ENCODE results near the gene FOXL2NB. TPM values are rescaled to one million over a fixed set of nuclear protein-coding genes. Genes with fewer than 3 reads are reported as not detected.
A peak's percentile ranks its signal among the peaks of the same experiment; 100 is the strongest.

FOXL2NB gene
- total RNA-seq, 4 donors from 2014 or later: not detected

DNA sequence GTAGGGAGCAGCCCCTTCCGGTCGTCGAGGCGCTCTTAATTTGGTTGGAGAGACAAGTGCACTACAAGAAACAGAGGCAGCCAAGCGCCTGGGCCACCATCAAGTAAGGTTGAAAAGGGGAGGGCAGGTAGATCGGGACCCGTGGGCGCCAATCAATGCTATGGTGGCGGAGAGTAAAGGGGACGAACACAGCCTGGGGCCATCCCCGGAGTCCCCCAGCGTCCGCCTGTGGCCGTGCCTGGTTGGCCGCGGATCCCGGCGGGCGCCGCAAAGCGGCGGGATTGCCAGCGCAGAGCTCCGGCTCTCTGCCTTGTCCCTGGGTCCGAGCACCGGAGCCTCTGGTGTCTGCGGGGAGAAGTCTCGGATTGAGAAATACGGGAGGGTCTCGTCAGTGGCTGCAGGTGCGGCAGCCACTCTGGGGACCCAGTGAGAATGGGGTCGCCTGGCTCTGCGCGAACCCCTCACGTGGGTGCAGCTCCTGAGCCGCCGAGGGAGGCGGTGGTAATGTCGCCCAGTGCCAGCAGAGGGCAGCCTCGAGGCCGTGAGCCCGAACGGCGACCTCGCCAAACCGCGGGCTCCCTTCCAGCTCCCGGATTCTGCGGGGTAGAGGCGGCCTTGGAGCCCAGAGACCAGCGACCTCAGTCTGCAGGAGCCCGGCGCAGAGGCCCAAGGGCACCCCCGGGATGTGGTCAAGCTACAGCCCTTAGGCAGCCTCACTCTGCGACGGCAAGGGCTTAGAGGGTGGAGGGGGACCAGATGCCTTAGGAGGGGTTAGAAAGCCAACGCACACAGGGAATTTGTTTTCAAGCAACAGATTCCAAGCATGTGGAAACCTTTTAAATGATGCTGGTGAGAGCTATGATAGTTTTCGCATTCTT lies 10.9 kb upstream of the FOXL2NB start:
- peak overlapping the region; percentile 19 to 54 (median 30) for H3K4me3 ChIP-seq
- peaks cover 75% of the 10 kb centered on the region for H3K27me3 ChIP-seq
- intact Hi-C loops (cut with DNase I; ENCODE audit: low total_unique reads): no loop called here
- H3K4me1 ChIP-seq: peaks cover 16 to 44% (median 31%) of the 10 kb centered on the region in 4 donors
- TF ChIP-seq EP300 (IDR thresholded peaks at IDR 0.05; ENCODE audit: low read depth) (no peak), CTCF (IDR thresholded peaks at IDR 0.05) (peak; percentile 84 to 97 (median 93))
- no peaks in the 10 kb centered on the region for H3K9me3 ChIP-seq
- peak; percentile 69 for DNase-seq
- H3K27ac ChIP-seq: no peak overlapping the region
- WGBS, 2 donors (ENCODE audit: low coverage in 1 of 2): 5% methylated on average over 46 of the region's 58 CpGs; no CpG with 5 or more reads in 1 of the 2 donors
- no peaks in the 10 kb centered on the region for H3K36me3 ChIP-seq
- in situ Hi-C loops (cut with MboI; ENCODE audit: low pct_ligation_motif_present in 1 of 4, low pct_unique_long_range_greater_than_20kb in 1 of 4, low sequenced_read_pairs in 3 of 4): loop anchor here (10.0 to 25.0 kb wide), 5 partner anchors 341 to 524 kb away; partner anchors contain the start of genes MRPS22 (in 2 of the 4) and CEP70 (in 1 of the 4)

DNA sequence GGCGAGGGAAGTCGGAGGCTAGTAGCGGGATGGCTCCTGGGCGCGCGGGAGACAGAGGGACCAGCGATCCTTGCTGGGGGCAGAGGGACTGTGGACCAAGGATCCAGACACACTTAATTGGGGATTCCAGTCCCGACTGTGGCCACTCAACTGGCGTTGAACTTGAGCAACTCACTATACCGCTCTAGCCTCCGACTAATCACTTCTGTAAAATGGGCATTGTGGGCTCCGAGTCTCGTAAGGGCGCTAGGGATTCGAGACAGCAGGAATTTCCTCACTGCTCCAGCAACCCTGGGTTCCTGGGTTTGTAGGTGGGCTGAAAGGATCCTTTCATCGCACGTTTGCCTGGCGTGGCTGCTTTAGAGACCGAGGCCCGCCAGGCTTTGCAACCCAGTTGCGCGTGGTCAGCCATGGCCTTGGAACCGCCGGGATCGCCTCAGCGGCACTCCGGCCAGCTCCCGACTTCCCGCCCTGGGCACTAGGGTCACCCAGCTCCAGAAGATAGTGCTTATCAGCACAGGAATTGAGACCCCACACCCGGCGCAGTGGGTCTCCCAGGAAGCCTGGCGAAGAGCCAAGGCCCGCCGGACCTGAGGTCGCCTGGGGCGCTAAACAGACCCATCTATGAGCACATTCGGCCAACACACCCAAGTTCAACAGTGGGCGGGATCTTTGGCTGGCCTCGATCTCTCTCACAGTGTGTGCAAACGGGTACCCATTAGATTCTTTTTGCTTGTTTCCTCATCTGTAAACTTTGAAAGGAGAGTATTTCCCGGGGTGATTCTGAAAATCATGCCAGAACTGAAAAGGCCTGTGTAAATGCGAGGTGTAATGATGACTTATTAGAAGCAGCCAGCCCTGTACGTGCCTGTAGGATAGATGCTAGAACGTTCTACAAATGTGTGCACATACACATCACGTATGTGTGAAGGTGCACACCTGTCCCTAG lies 10.0 kb upstream of the FOXL2NB start:
- in situ Hi-C loops (cut with MboI; ENCODE audit: low pct_ligation_motif_present in 1 of 4, low pct_unique_long_range_greater_than_20kb in 1 of 4, low sequenced_read_pairs in 3 of 4) (loop anchor here (10.0 to 25.0 kb wide), 5 partner anchors 342 to 525 kb away; partner anchors contain the start of genes MRPS22 (in 2 of the 4) and CEP70 (in 1 of the 4)), intact Hi-C loops (cut with DNase I; ENCODE audit: low total_unique reads) (no loop called here)
- no peak for DNase-seq
- Histone ChIP-seq H3K27ac (no peak overlapping the region), H3K9me3 (no peaks in the 10 kb centered on the region), H3K4me1 (peaks cover 16 to 44% (median 31%) of the 10 kb centered on the region in 4 donors), H3K27me3 (peaks cover 84% of the 10 kb centered on the region), H3K4me3 (peak overlapping the region in 1 of 4 donors; percentile 54), H3K36me3 (no peaks in the 10 kb centered on the region)
- no peak for TF ChIP-seq CTCF (IDR thresholded peaks at IDR 0.05)
- TF ChIP-seq EP300 (IDR thresholded peaks at IDR 0.05; ENCODE audit: low read depth): no peak
- no peak for TF ChIP-seq POLR2AphosphoS5 (IDR thresholded peaks at IDR 0.05)
- no peak for TF ChIP-seq POLR2A (IDR thresholded peaks at IDR 0.05)
- 10 to 15% methylated on average over 4 to 43 of the region's 45 CpGs for WGBS, 2 donors (ENCODE audit: low coverage in 1 of 2)

DNA sequence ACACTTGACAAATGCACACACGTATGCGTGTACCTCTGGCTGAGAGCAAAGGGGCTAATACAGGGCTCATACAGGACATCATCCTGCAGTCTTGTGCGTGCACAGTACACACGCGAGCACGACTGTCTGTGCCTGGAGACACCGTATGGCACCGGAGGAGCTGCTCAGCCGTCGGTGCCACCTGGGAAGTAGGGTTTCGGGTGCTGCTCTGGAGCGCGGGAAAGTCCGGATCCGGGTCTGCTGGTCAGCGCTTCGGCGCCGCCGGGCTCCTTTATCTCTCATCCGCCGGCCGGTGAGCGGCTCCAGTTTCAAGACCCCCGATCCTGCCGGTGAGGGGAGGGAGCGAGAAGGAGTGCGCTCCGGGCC lies 9.3 kb upstream of the FOXL2NB start:
- TF ChIP-seq EP300 (IDR thresholded peaks at IDR 0.05; ENCODE audit: low read depth) (no peak), POLR2A (IDR thresholded peaks at IDR 0.05) (no peak), POLR2AphosphoS5 (IDR thresholded peaks at IDR 0.05) (no peak), CTCF (IDR thresholded peaks at IDR 0.05) (no peak)
- intact Hi-C loops (cut with DNase I; ENCODE audit: low total_unique reads) (no loop called here), in situ Hi-C loops (cut with MboI; ENCODE audit: low pct_ligation_motif_present in 1 of 4, low pct_unique_long_range_greater_than_20kb in 1 of 4, low sequenced_read_pairs in 3 of 4) (loop anchor here (10.0 to 25.0 kb wide), 5 partner anchors 343 to 525 kb away; partner anchors contain the start of genes MRPS22 (in 2 of the 4) and CEP70 (in 1 of the 4))
- peaks cover 91% of the 10 kb centered on the region for H3K27me3 ChIP-seq
- 9% methylated on average over 27 of the region's 29 CpGs; no CpG with 5 or more reads in 1 of the 2 donors for WGBS, 2 donors (ENCODE audit: low coverage in 1 of 2)
- H3K4me1 ChIP-seq: peaks cover 16 to 44% (median 31%) of the 10 kb centered on the region in 4 donors
- no peak for DNase-seq
- H3K36me3 ChIP-seq: no peaks in the 10 kb centered on the region
- no peak overlapping the region for H3K4me3 ChIP-seq
- no peaks in the 10 kb centered on the region for H3K9me3 ChIP-seq
- no peak overlapping the region for H3K27ac ChIP-seq

Data from transverse colon (tissue), 4 donors.